Measurements from ENCODE around the gene CNPPD1.

The CNPPD1 gene

GRCh38 chr2:219176818-219177551 is at the start of gene CNPPD1:
TSS of gene CNPPD1 (minus strand) at chr2:219176925. CDS start at chr2:219176828, 97 bp downstream.
- no peaks in the 10 kb centered on the region for H3K27me3 ChIP-seq (ENCODE audit: insufficient read depth, low read depth, severe bottlenecking)
- H3K36me3 ChIP-seq: peaks cover 56% of the 10 kb centered on the region
- peak within 1 kb of the TSS; percentile 63 for H3K4me3 ChIP-seq (ENCODE audit: low read depth, low read length)
- DNase-seq: peak; percentile 88
- peak within 1 kb of the TSS; percentile 88 for H3K27ac ChIP-seq
- H3K9me3 ChIP-seq (ENCODE audit: severe bottlenecking): no peaks in the 10 kb centered on the region
- no peak for TF ChIP-seq CTCF (IDR thresholded peaks at IDR 0.05; ENCODE audit: low read depth, low read length)

GRCh38 chr2:219225350-219225749 is 48.6 kb upstream of the CNPPD1 start:
- peaks cover 77% of the 10 kb centered on the region for H3K36me3 ChIP-seq
- DNase-seq: no peak
- TF ChIP-seq CTCF (IDR thresholded peaks at IDR 0.05; ENCODE audit: low read depth, low read length): no peak
- H3K4me3 ChIP-seq (ENCODE audit: low read depth, low read length): no peak overlapping the region
- H3K27ac ChIP-seq: no peak overlapping the region
- H3K27me3 ChIP-seq (ENCODE audit: insufficient read depth, low read depth, severe bottlenecking): no peaks in the 10 kb centered on the region
- no peaks in the 10 kb centered on the region for H3K9me3 ChIP-seq (ENCODE audit: severe bottlenecking)

- H3K9me3 ChIP-seq (ENCODE audit: severe bottlenecking): no peaks in the 10 kb centered on the region
- H3K27me3 ChIP-seq (ENCODE audit: insufficient read depth, low read depth, severe bottlenecking): no peaks in the 10 kb centered on the region
- no peak overlapping the region for H3K4me3 ChIP-seq (ENCODE audit: low read depth, low read length)
- H3K36me3 ChIP-seq: peaks cover 87% of the 10 kb centered on the region
- DNase-seq: no peak
- H3K27ac ChIP-seq: no peak overlapping the region
- TF ChIP-seq CTCF (IDR thresholded peaks at IDR 0.05; ENCODE audit: low read depth, low read length): no peak
Measured at GRCh38 chr2:219223831-219224610, 47.3 kb upstream of the CNPPD1 start.

DNA sequence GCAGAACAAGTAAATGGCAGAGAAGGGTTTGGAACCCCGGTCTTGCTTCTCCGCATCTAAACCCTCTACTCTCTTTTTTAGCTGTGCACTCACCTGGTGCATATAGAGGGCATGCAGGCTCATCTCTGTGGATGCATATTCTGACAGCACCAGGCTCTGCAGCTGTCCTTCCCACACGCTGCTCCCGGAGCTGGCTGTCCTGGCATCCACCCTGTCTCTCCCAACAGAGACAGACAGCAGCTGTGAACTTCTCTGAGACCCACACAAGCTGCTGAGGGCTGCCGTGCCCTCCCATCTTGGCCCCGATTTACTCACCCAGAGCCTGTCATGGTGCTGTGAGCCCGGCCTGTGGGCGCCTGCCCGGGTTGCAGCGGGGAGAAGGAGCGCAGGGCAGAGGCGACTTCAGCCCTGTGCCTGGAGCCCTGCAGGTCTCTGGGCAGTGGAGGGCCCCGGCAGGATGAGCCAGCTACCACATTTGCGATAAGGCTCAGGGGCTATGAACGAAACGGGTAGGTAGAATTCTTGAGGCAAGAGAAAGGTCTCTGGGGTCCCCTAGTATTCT is 45.3 kb upstream of the CNPPD1 start:
- Histone ChIP-seq H3K36me3 (peaks cover 77% of the 10 kb centered on the region), H3K4me3 (ENCODE audit: low read depth, low read length) (no peak overlapping the region), H3K27me3 (ENCODE audit: insufficient read depth, low read depth, severe bottlenecking) (no peaks in the 10 kb centered on the region), H3K9me3 (ENCODE audit: severe bottlenecking) (no peaks in the 10 kb centered on the region), H3K27ac (no peak overlapping the region)
- no peak for TF ChIP-seq CTCF (IDR thresholded peaks at IDR 0.05; ENCODE audit: low read depth, low read length)
- DNase-seq: no peak

GRCh38 chr2:219220652-219221402 is 44.1 kb upstream of the CNPPD1 start:
- no peak for TF ChIP-seq CTCF (IDR thresholded peaks at IDR 0.05; ENCODE audit: low read depth, low read length)
- Histone ChIP-seq H3K27ac (no peak overlapping the region), H3K36me3 (peaks cover 76% of the 10 kb centered on the region)

More at GRCh38 chr2:219220652-219221402, 44.1 kb upstream of the CNPPD1 start:
- no peaks in the 10 kb centered on the region for H3K27me3 ChIP-seq (ENCODE audit: insufficient read depth, low read depth, severe bottlenecking)
- H3K9me3 ChIP-seq (ENCODE audit: severe bottlenecking): no peaks in the 10 kb centered on the region
- H3K4me3 ChIP-seq (ENCODE audit: low read depth, low read length): no peak overlapping the region
- DNase-seq: no peak
